ENCODE measurements around the gene SLC25A23. TPM values are rescaled to one million over a fixed set of nuclear protein-coding genes. Genes with fewer than 3 reads are reported as not detected.

The SLC25A23 gene
- total RNA-seq, 3 donors from 2014 or later = 14.0 to 37.8 (median 18.4) TPM

GRCh38 chr19:6421075-6422014, 38.2 kb downstream of the SLC25A23 start:
- peaks cover 5% of the 10 kb centered on the region for H3K36me3 ChIP-seq
- H3K27ac ChIP-seq = no peak overlapping the region
- peak overlapping the region in 1 of 3 donors; percentile 16 for H3K4me3 ChIP-seq
- intact Hi-C loops (cut with DNase I; ENCODE audit: low total_unique reads) = no loop called here
- no peak for TF ChIP-seq POLR2AphosphoS5 (IDR thresholded peaks at IDR 0.05)
- no peak for TF ChIP-seq POLR2A (IDR thresholded peaks at IDR 0.05)
- TF ChIP-seq, protein P1, sequence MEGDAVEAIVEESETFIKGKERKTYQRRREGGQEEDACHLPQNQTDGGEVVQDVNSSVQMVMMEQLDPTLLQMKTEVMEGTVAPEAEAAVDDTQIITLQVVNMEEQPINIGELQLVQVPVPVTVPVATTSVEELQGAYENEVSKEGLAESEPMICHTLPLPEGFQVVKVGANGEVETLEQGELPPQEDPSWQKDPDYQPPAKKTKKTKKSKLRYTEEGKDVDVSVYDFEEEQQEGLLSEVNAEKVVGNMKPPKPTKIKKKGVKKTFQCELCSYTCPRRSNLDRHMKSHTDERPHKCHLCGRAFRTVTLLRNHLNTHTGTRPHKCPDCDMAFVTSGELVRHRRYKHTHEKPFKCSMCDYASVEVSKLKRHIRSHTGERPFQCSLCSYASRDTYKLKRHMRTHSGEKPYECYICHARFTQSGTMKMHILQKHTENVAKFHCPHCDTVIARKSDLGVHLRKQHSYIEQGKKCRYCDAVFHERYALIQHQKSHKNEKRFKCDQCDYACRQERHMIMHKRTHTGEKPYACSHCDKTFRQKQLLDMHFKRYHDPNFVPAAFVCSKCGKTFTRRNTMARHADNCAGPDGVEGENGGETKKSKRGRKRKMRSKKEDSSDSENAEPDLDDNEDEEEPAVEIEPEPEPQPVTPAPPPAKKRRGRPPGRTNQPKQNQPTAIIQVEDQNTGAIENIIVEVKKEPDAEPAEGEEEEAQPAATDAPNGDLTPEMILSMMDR (IDR thresholded peaks at IDR 0.05) = no peak
- no peaks in the 10 kb centered on the region for H3K27me3 ChIP-seq
- no peaks in the 10 kb centered on the region for H3K9me3 ChIP-seq
- H3K4me1 ChIP-seq = peaks cover 3 to 11% of the 10 kb centered on the region in 2 donors
- no peak for DNase-seq (ENCODE audit: low spot score in 2 of 2)

DNA sequence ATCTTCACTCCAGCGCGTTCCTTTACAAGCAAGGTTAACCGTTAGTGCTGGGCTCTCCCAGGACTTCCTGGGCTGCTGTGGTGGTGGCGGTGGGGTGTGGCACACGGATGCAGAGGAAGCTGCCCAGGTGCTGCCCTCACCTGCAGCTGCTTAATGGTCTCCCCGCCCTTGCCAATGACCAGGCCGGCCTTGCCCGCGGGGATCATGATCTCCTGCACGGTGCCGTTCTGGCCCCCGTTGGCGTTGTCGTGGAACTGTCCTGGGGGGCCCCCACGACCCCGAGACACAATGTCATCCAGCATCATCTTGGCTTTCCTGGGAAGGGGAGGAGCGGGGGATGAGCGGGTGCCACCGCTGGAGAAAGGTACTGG, 41.0 kb downstream of the SLC25A23 start:
- H3K4me1 ChIP-seq = peaks cover 3 to 11% of the 10 kb centered on the region in 2 donors
- TF ChIP-seq, protein P1 (IDR thresholded peaks at IDR 0.05) = no peak
- TF ChIP-seq POLR2A (IDR thresholded peaks at IDR 0.05) (no peak), POLR2AphosphoS5 (IDR thresholded peaks at IDR 0.05) (no peak)

DNA sequence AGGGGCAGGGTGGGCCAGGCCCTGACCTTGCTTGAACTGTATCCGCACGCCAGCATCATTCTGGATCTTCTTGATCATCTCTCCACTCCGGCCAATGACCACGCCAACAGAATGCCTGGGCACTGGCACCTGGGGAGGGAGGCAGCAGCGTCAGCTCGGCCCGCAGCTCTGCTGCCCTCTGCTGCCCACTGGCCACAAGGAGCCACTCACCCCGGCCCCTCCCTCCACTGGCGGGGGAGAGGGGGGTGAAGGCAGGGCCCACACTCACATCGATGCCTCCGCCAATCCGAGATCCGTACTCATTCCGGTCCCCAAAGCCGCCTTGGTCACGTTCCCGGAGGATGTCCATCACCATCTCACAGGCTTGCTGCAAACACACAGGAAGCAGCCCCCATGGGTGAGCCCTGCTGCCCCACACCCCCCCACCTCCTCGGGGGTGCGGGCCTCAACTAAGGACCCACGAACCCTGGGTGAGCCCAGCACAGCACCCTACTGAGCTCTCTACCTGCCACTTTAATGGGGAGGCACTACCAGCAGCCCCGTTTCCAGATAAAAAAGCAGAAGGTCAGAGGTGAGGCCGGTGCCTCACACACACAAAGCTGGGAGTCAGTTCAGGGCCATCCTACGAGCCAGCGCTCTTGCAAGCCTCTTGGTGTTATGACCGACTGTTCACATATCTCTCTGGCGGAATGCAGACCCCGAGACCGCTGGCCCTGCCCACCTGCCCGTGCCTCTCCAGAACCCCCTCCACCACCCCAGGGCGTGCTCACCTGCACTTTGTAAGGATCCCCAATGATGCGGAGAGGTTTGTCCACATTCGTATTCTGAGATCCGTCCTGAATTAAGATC, 41.7 kb downstream of the SLC25A23 start:
- H3K36me3 ChIP-seq = peaks cover 27% of the 10 kb centered on the region
- intact Hi-C loops (cut with DNase I; ENCODE audit: low total_unique reads) = no loop called here
- no peaks in the 10 kb centered on the region for H3K27me3 ChIP-seq
- DNase-seq (ENCODE audit: low spot score in 2 of 2) = no peak
- no peaks in the 10 kb centered on the region for H3K9me3 ChIP-seq
- no peak overlapping the region for H3K27ac ChIP-seq
- TF ChIP-seq POLR2A (IDR thresholded peaks at IDR 0.05) = no peak
- no peak for TF ChIP-seq POLR2AphosphoS5 (IDR thresholded peaks at IDR 0.05)
- TF ChIP-seq, protein P1 (IDR thresholded peaks at IDR 0.05) = no peak
- peaks cover under 1 to 7% of the 10 kb centered on the region in 2 donors for H3K4me1 ChIP-seq
- H3K4me3 ChIP-seq = no peak overlapping the region

More for the DNA sequence above, 41.0 kb downstream of the SLC25A23 start:
- Histone ChIP-seq H3K36me3 (peaks cover 27% of the 10 kb centered on the region), H3K9me3 (no peaks in the 10 kb centered on the region), H3K27me3 (no peaks in the 10 kb centered on the region), H3K27ac (no peak overlapping the region), H3K4me3 (no peak overlapping the region)
- DNase-seq (ENCODE audit: low spot score in 2 of 2) = no peak
- intact Hi-C loops (cut with DNase I; ENCODE audit: low total_unique reads) = no loop called here

GRCh38 chr19:6416658-6417405, 42.8 kb downstream of the SLC25A23 start:
- H3K9me3 ChIP-seq = no peaks in the 10 kb centered on the region
- TF ChIP-seq POLR2AphosphoS5 (IDR thresholded peaks at IDR 0.05) (no peak), POLR2A (IDR thresholded peaks at IDR 0.05) (no peak)
- TF ChIP-seq, protein P1 (IDR thresholded peaks at IDR 0.05) = no peak
- H3K36me3 ChIP-seq = peaks cover 27% of the 10 kb centered on the region
- no peak overlapping the region for H3K4me3 ChIP-seq
- H3K27ac ChIP-seq = no peak overlapping the region
- no peaks in the 10 kb centered on the region for H3K4me1 ChIP-seq
- intact Hi-C loops (cut with DNase I; ENCODE audit: low total_unique reads) = no loop called here
- H3K27me3 ChIP-seq = no peaks in the 10 kb centered on the region
- DNase-seq (ENCODE audit: low spot score in 2 of 2) = no peak
